Measurements from ENCODE around the gene PTGIS. TPM values are rescaled to one million over a fixed set of nuclear protein-coding genes. Genes with fewer than 3 reads are reported as not detected.

Gene PTGIS
- total RNA-seq, 1 experiment from 2014 or later: 20.0 TPM

DNA sequence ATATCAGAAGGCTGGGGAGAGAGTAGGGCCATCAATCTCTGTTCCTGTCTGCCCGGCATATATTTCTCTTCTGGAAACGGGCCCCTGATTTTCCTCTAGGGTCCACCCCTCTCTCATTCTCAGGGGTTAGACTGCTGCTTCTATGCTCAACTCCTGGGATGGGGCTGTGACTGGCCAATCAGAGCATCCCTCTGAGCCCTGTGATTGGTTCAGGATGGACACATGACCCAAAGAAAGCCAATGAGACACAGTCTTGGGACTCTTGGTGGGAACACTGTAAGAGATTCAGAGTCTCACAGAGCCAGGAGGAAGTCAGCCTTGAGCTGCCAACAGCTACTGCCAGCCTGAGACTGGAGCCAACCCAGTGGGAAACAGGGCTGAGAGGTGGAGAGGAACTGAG, 54.4 kb downstream of the PTGIS start:
- Histone ChIP-seq H2BK5ac (ENCODE audit: insufficient read length, low read length) (no peak overlapping the region), H4K5ac (ENCODE audit: insufficient read length, low read depth, low read length) (no peak overlapping the region), H3K79me2 (ENCODE audit: insufficient read depth, low read length) (no peaks in the 10 kb centered on the region), H2BK120ac (ENCODE audit: low read depth, low read length, poor library complexity, severe bottlenecking) (no peak overlapping the region), H3K18ac (ENCODE audit: insufficient read length, low read depth, low read length) (no peak overlapping the region), H2BK15ac (ENCODE audit: low read depth, low read length) (no peak overlapping the region), H3K9ac (ENCODE audit: extremely low read depth, insufficient read length, low read length) (no peak overlapping the region), H3K4me2 (ENCODE audit: insufficient read depth, insufficient read length, low read length) (no peak overlapping the region), H3K79me1 (ENCODE audit: insufficient read depth, low read depth, low read length, poor library complexity, severe bottlenecking) (no peaks in the 10 kb centered on the region), H2BK20ac (ENCODE audit: low read depth, low read length, poor library complexity, severe bottlenecking) (no peak overlapping the region), H3K4me1 (ENCODE audit: insufficient read depth, low read length) (no peaks in the 10 kb centered on the region), H3T11ph (ENCODE audit: low read length) (no peak overlapping the region), H4K8ac (replicated peaks; ENCODE audit: insufficient read length, low read depth, low read length) (no peak overlapping the region), H2AK5ac (ENCODE audit: insufficient read length, low read length) (no peak overlapping the region), H3K23ac (ENCODE audit: insufficient read length, low read depth, low read length) (no peak overlapping the region), H2AFZ (ENCODE audit: low read length) (no peak overlapping the region), H3K23me2 (ENCODE audit: insufficient read length, low read depth, low read length, poor library complexity, severe bottlenecking) (no peaks in the 10 kb centered on the region), H3K56ac (ENCODE audit: insufficient read length, low read depth, low read length) (no peak overlapping the region), H3K4ac (ENCODE audit: low read depth, low read length) (no peak overlapping the region), H2BK12ac (ENCODE audit: insufficient read length, low read depth, low read length) (no peak overlapping the region), H4K20me1 (ENCODE audit: control insufficient read depth, insufficient read depth, insufficient read length) (no peaks in the 10 kb centered on the region), H4K91ac (ENCODE audit: insufficient read length, low read depth, low read length) (no peak overlapping the region), H3K14ac (ENCODE audit: insufficient read depth, low read length) (no peak overlapping the region), H3K27ac (ENCODE audit: insufficient read length, low read depth, low read length) (no peak overlapping the region), H3K27me3 (ENCODE audit: insufficient read depth, low read length) (no peaks in the 10 kb centered on the region), H3K9me3 (ENCODE audit: control insufficient read depth, low read depth, low read length) (no peaks in the 10 kb centered on the region)
- H3K27me3 Mint-ChIP-seq (ENCODE audit: low read depth): no peaks in the 10 kb centered on the region
- peaks cover 2 to 3% of the 10 kb centered on the region in 2 experiments; a peak in 2 of 4 replicates for H3K4me1 Mint-ChIP-seq
- no peak overlapping the region for H3K4me3 Mint-ChIP-seq
- no peaks in the 10 kb centered on the region for H3K9me3 Mint-ChIP-seq
- DNase-seq: no peak
- no CpG with 5 or more reads among the region's 2 CpGs for WGBS (ENCODE audit: extremely low coverage, insufficient read length, low lambda C conversion rate)
- no peak overlapping the region for H3K27ac Mint-ChIP-seq
- peaks cover 0 to 7% (median 5%) of the 10 kb centered on the region in 3 experiments; a peak in 4 of 7 replicates for H3K36me3 Mint-ChIP-seq (ENCODE audit: insufficient read depth in 1 of 3, low read depth in 3 of 3)
- TF ChIP-seq, protein P1, sequence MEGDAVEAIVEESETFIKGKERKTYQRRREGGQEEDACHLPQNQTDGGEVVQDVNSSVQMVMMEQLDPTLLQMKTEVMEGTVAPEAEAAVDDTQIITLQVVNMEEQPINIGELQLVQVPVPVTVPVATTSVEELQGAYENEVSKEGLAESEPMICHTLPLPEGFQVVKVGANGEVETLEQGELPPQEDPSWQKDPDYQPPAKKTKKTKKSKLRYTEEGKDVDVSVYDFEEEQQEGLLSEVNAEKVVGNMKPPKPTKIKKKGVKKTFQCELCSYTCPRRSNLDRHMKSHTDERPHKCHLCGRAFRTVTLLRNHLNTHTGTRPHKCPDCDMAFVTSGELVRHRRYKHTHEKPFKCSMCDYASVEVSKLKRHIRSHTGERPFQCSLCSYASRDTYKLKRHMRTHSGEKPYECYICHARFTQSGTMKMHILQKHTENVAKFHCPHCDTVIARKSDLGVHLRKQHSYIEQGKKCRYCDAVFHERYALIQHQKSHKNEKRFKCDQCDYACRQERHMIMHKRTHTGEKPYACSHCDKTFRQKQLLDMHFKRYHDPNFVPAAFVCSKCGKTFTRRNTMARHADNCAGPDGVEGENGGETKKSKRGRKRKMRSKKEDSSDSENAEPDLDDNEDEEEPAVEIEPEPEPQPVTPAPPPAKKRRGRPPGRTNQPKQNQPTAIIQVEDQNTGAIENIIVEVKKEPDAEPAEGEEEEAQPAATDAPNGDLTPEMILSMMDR (conservative IDR thresholded peaks at IDR 0.05): no peak

Data from H9 (cell line).